ENCODE data around the gene TBR1. TPM values are rescaled to one million over a fixed set of nuclear protein-coding genes. Genes with fewer than 3 reads are reported as not detected.

TBR1 gene
- total RNA-seq, 1 donor from 2014 or later = 53.7 TPM

- no peak for DNase-seq
Observed at GRCh38 chr2:161415034-161415986, 787 bp upstream of the TBR1 start.

- DNase-seq = no peak
Observed at GRCh38 chr2:161416708-161417437, 776 bp downstream of the TBR1 start.

GRCh38 chr2:161417438-161418274 lies 1.6 kb downstream of the TBR1 start:
- DNase-seq = no peak

GRCh38 chr2:161418275-161418714 lies 2.2 kb downstream of the TBR1 start:
- no peak for DNase-seq

- DNase-seq = no peak
Observed at GRCh38 chr2:161418715-161419637, 2.9 kb downstream of the TBR1 start.

- no peak for DNase-seq
Observed at GRCh38 chr2:161419638-161420190, 3.6 kb downstream of the TBR1 start.

GRCh38 chr2:161420406-161421074 lies 4.4 kb downstream of the TBR1 start:
- no peak for DNase-seq

GRCh38 chr2:161421686-161422085 lies 5.6 kb downstream of the TBR1 start:
- DNase-seq = no peak

- no peak for DNase-seq
Observed at GRCh38 chr2:161422816-161423403, 6.8 kb downstream of the TBR1 start.

- DNase-seq = no peak
Observed at GRCh38 chr2:161423421-161424393, 7.6 kb downstream of the TBR1 start.

GRCh38 chr2:161424394-161424769 lies 8.3 kb downstream of the TBR1 start:
- DNase-seq = no peak

GRCh38 chr2:161424891-161425727 lies 9.0 kb downstream of the TBR1 start:
- no peak for DNase-seq

- DNase-seq = no peak
Observed at GRCh38 chr2:161425728-161426454, 9.8 kb downstream of the TBR1 start.

- DNase-seq = no peak
Observed at GRCh38 chr2:161426455-161426921, 10.4 kb downstream of the TBR1 start.

GRCh38 chr2:161426922-161427663 lies 11.0 kb downstream of the TBR1 start:
- DNase-seq = no peak
